Mononuclear cell (primary cell): ENCODE data around the gene TOM1L2. TPM values are rescaled to one million over a fixed set of nuclear protein-coding genes. Genes with fewer than 3 reads are reported as not detected.

Source experiments
- H3K27me3 ChIP-seq: 2 replicates; pipeline ENCODE4 v1.6.0; 2011; ENCODE audit warnings: low read length, control low read depth; ENCODE audit not compliant: insufficient read depth
- H3K4me1 ChIP-seq: 2 replicates; pipeline ENCODE4 v1.5.1; 2011; ENCODE audit warnings: mild to moderate bottlenecking, low read length, control low read depth; ENCODE audit not compliant: insufficient read depth
- H3K4me3 ChIP-seq: 2 replicates; pipeline ENCODE4 v1.5.1; 2011; ENCODE audit warnings: mild to moderate bottlenecking, low read length, moderate library complexity
- H3K9me3 ChIP-seq: 2 replicates; pipeline ENCODE4 v1.5.1; 2011; ENCODE audit warnings: low read depth, mild to moderate bottlenecking, control low read depth, low read length
- total RNA-seq: library from RNA; depleted of rRNA; stranded (reverse); fragments of >200 nt; gene quantifications from one replicate; pipeline ENCODE4 v1.2.3, GENCODE V29; 2012

TOM1L2 gene
- total RNA-seq, 1 donor: 14.4 TPM

- H3K4me1 ChIP-seq: peaks cover 27% of the 10 kb centered on the region
- no peaks in the 10 kb centered on the region for H3K27me3 ChIP-seq
- no peak overlapping the region for H3K4me3 ChIP-seq
- no peaks in the 10 kb centered on the region for H3K9me3 ChIP-seq
Measured at GRCh38 chr17:17934806-17935205, 37.4 kb downstream of the TOM1L2 start.

- Histone ChIP-seq H3K9me3 (no peaks in the 10 kb centered on the region), H3K27me3 (no peaks in the 10 kb centered on the region), H3K4me3 (no peak overlapping the region), H3K4me1 (peaks cover 27% of the 10 kb centered on the region)
Measured at GRCh38 chr17:17934214-17934613, 38.0 kb downstream of the TOM1L2 start.

GRCh38 chr17:17933775-17934174, 38.4 kb downstream of the TOM1L2 start:
- Histone ChIP-seq H3K27me3 (no peaks in the 10 kb centered on the region), H3K4me1 (peaks cover 27% of the 10 kb centered on the region), H3K9me3 (no peaks in the 10 kb centered on the region)

GRCh38 chr17:17931159-17931558, 41.0 kb downstream of the TOM1L2 start:
- no peaks in the 10 kb centered on the region for H3K27me3 ChIP-seq
- peaks cover 20% of the 10 kb centered on the region for H3K4me1 ChIP-seq

More at GRCh38 chr17:17933775-17934174, 38.4 kb downstream of the TOM1L2 start:
- no peak overlapping the region for H3K4me3 ChIP-seq

GRCh38 chr17:17930674-17931073, 41.5 kb downstream of the TOM1L2 start:
- H3K4me1 ChIP-seq: peaks cover 16% of the 10 kb centered on the region
- no peak overlapping the region for H3K4me3 ChIP-seq
- H3K9me3 ChIP-seq: no peaks in the 10 kb centered on the region
- no peaks in the 10 kb centered on the region for H3K27me3 ChIP-seq

More at GRCh38 chr17:17931159-17931558, 41.0 kb downstream of the TOM1L2 start:
- Histone ChIP-seq H3K9me3 (no peaks in the 10 kb centered on the region), H3K4me3 (no peak overlapping the region)

GRCh38 chr17:17929655-17930380, 42.4 kb downstream of the TOM1L2 start:
- no peaks in the 10 kb centered on the region for H3K27me3 ChIP-seq
- H3K9me3 ChIP-seq: no peaks in the 10 kb centered on the region
- no peak overlapping the region for H3K4me3 ChIP-seq
- peaks cover 8% of the 10 kb centered on the region for H3K4me1 ChIP-seq

- Histone ChIP-seq H3K9me3 (no peaks in the 10 kb centered on the region), H3K27me3 (no peaks in the 10 kb centered on the region)
Measured at GRCh38 chr17:17928398-17929287, 43.6 kb downstream of the TOM1L2 start.

GRCh38 chr17:17926840-17927449, 45.3 kb downstream of the TOM1L2 start:
- H3K4me3 ChIP-seq: no peak overlapping the region
- H3K9me3 ChIP-seq: no peaks in the 10 kb centered on the region
- peaks cover 12% of the 10 kb centered on the region for H3K4me1 ChIP-seq
- no peaks in the 10 kb centered on the region for H3K27me3 ChIP-seq

More at GRCh38 chr17:17928398-17929287, 43.6 kb downstream of the TOM1L2 start:
- peaks cover 7% of the 10 kb centered on the region for H3K4me1 ChIP-seq
- no peak overlapping the region for H3K4me3 ChIP-seq

GRCh38 chr17:17926036-17926435, 46.2 kb downstream of the TOM1L2 start:
- no peaks in the 10 kb centered on the region for H3K9me3 ChIP-seq
- peaks cover 12% of the 10 kb centered on the region for H3K4me1 ChIP-seq
- H3K27me3 ChIP-seq: no peaks in the 10 kb centered on the region
- no peak overlapping the region for H3K4me3 ChIP-seq

GRCh38 chr17:17924857-17925250, 47.3 kb downstream of the TOM1L2 start:
- Histone ChIP-seq H3K4me3 (no peak overlapping the region), H3K4me1 (peaks cover 13% of the 10 kb centered on the region), H3K27me3 (no peaks in the 10 kb centered on the region), H3K9me3 (no peaks in the 10 kb centered on the region)

GRCh38 chr17:17924131-17924856, 47.9 kb downstream of the TOM1L2 start:
- H3K27me3 ChIP-seq: no peaks in the 10 kb centered on the region
- no peaks in the 10 kb centered on the region for H3K9me3 ChIP-seq
- peaks cover 19% of the 10 kb centered on the region for H3K4me1 ChIP-seq
- H3K4me3 ChIP-seq: no peak overlapping the region

GRCh38 chr17:17922070-17922614, 50.1 kb downstream of the TOM1L2 start:
- H3K9me3 ChIP-seq: no peaks in the 10 kb centered on the region

GRCh38 chr17:17921192-17922069, 50.8 kb downstream of the TOM1L2 start:
- no peaks in the 10 kb centered on the region for H3K9me3 ChIP-seq
- H3K4me3 ChIP-seq: no peak overlapping the region
- no peaks in the 10 kb centered on the region for H3K27me3 ChIP-seq
- H3K4me1 ChIP-seq: peaks cover 19% of the 10 kb centered on the region

More at GRCh38 chr17:17922070-17922614, 50.1 kb downstream of the TOM1L2 start:
- no peak overlapping the region for H3K4me3 ChIP-seq
- H3K27me3 ChIP-seq: no peaks in the 10 kb centered on the region
- peaks cover 19% of the 10 kb centered on the region for H3K4me1 ChIP-seq
